Mucosa of gallbladder (tissue), 1 donor: Measurements from ENCODE around the gene SENP6. TPM values are rescaled to one million over a fixed set of nuclear protein-coding genes. Genes with fewer than 3 reads are reported as not detected.
"Not testable (repeated sequence)": the region's sequence is repeated elsewhere in the genome, so short reads cannot be mapped to it uniquely, and the experiment has no call there.

Experiments
- DNase-seq: peaks from one replicate; pipeline ENCODE4 v3.0.0-alpha.2; 2020; ENCODE audit warnings: low spot score
- total RNA-seq: library from RNA; stranded (reverse); gene quantifications from one replicate; pipeline ENCODE4 v1.2.1, GENCODE V29; 2021
- donor health status: DM: no; HTN: no; CAD: no.

SENP6 gene
- total RNA-seq: 71.2 TPM

DNA sequence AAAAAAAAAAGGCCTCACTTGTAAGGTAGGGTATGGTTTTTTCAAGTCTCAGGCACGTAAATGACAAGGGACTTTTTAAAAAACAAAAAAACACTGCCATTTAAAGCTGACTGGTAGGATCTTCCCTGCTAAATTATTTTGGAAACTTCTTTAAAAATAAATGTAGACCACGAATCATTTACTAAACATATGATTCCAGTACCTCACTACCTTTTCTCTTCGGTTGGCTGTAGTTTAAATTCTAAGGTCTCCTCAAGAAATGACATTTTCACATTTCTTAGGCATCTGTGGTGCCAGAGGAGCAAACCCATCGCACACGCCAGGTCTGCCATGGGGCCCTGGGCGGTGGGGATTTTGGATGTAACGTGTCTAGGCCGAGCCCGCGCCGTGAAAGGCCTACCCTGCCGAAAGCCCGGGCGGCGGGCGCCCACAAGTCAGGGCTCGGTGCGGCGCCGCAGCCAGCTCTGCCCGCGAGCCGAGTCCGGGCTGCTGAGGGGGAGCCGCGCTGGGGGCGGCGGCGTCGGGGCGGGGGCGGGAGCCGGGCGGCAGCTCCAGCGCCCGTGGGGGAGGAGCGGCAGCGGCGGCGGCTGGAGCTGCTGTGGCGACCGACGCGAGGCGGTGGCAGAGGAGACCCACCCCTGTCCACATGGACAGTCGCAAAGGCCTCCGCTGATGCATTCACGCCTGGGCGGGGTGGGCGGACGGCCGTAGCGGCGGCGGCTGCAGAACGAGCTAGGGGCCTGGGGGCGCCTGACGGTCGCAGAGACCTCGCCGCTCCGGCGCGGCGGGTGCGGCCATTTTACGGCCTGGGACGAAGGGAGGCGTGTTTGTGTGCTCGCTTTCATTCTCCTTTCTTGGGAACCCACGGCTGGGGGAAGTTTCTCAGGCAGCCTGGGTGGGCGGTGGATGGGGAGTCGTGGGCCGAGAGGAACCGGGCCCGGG is at the start of gene SENP6:
Gene SENP6, plus strand, starts transcription at position 577 of the 942 bp plus-strand sequence. CDS start 645 bp downstream, outside the sequence.
- DNase-seq: peak; percentile 71

- DNase-seq: no peak
Observed at GRCh38 chr6:75556240-75556639, 45.4 kb upstream of the SENP6 start.

DNA sequence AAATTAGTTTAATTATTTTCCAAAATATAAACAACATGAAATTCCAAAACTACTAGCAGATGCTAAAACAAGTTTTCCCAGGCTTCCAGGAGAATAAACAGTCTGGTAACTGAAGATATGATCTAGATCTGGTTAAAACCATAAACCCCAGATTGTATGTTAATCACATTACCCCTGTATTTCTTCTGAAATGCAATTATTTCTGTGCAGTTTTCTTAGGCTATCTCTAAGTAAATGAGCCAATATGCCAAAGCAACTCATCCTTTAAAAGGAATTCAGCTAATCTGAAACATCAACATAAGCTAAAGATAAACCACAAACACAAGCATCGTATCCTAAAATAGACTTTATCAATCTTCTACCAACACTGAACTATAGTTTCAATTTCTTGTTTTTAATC is 44.6 kb upstream of the SENP6 start:
- DNase-seq: no peak

DNA sequence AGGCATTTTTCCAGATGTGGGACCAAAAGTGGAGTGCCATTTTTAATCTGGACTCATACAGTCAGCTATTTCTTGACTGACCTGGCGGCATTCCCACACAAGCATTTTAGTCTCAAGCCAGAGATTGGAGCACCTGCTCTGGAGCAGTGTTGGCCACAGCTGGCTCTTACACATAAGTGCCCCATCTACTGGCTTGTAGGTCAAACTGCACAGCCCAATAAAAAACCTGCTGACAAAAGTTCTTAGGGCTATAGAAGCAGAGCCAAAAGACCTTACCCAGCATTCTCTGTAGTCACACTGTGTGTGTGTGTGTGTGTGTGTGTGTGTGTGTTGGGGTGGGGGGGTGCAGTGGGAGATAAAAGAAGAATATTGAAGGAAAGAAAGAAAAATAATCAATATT is 38.6 kb upstream of the SENP6 start:
- no peak for DNase-seq

- no peak for DNase-seq
Observed at GRCh38 chr6:75566137-75566767, 35.4 kb upstream of the SENP6 start.

- no peak for DNase-seq
Observed at GRCh38 chr6:75568100-75568499, 33.6 kb upstream of the SENP6 start.

GRCh38 chr6:75568965-75569364 is 32.7 kb upstream of the SENP6 start:
- DNase-seq: no peak

- not testable (repeated sequence) for DNase-seq
Observed at GRCh38 chr6:75570671-75571070, 31.0 kb upstream of the SENP6 start.

DNA sequence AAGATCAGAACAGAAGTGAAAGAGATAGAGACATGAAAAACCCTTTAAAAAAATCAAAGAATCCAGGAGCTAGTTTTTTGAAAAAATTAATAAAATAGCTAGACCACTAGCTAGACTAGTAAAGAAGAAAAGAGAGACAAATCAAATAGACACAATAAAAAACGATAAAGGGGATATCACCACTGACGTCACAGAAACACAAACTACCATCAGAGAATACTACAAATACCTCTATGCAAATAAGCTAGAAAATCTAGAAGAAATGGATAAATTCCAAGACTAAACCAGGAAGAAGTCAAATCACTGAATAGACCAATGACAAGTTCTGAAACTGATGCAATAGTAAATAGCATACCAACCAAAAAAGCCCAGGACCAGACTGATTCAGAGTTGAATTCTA is 29.6 kb upstream of the SENP6 start:
- no peak for DNase-seq

GRCh38 chr6:75579951-75580350 is 21.7 kb upstream of the SENP6 start:
- no peak for DNase-seq

- no peak for DNase-seq
Observed at GRCh38 chr6:75581231-75581630, 20.4 kb upstream of the SENP6 start.

DNA sequence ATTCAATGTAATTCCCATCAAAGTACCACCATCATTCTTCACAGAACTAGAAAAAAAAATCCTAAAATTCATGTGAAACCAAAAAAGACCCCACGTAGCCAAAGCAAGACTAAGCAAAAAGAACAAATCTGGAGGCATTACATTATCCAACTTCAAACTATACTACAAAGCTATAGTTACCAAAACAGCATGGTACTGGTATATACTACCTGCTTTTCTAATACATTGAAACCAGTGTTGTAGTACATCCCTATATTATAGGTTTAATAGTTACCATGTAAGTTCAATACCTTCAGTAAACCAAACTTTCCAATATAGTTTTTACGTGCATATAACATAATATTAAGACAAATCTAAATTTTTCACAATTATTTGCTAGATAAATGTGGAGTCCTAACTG is 17.1 kb upstream of the SENP6 start:
- DNase-seq: not testable (repeated sequence)

DNA sequence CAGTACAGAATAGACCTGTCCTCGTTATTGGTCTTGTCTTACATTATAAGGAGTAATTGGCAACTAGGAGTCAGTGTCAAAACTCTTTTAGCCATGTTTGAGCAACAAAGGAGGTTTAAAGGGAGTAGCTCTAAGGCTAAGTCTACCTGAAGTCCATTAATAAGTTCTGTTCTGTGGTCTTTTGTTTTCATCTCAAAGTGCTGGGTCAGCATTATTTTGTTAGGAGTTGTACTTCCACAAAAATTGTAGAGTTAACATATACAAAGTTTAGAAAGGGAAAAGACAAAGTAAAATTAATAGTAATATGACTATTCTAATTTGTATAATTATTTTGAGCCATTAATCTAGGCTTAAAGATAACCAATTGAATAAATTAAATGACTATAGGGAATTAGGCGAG is 12.7 kb upstream of the SENP6 start:
- DNase-seq: no peak

- no peak for DNase-seq
Observed at GRCh38 chr6:75590370-75590769, 11.3 kb upstream of the SENP6 start.

DNA sequence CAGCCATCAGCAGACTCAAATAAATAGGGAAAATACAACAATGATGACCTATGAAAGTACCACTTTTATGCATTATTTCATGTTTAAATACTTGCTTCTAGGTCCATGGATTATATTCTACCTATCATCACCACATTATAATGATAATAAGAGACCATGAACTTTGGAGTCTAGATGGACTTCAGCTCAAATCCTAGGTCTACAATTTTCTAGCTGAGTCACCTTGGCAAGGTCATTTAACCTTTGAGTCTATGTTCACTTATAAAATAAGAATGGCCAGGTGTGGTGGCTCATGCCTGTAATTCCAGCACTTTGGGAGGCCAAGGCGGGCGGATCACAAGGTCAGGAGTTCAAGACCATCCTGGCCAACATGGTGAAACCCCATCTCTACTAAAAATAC is 5.3 kb upstream of the SENP6 start:
- DNase-seq: not testable (repeated sequence)

DNA sequence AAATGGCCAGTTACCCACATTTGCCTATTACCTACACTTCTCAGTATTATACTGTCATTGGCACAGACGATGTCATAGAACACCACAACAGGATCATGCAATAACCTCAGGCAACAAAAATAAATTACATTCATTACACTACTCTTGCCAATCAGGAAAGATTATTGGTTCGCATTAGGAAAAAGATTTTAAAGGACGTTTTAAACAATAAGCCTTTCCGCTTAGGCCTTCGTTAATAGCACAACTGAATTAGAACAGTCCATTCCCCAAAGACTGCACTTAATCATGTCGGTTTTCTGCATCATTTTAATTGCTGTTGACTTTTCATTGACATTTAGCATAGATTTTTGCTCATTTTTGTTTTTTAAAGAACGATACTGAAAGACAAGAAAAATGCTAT is 912 bp upstream of the SENP6 start:
- DNase-seq: no peak

- DNase-seq: peak; percentile 27
Observed at GRCh38 chr6:75602246-75603105, 796 bp downstream of the SENP6 start.

- DNase-seq: no peak
Observed at GRCh38 chr6:75603106-75603420, 1.4 kb downstream of the SENP6 start.

DNA sequence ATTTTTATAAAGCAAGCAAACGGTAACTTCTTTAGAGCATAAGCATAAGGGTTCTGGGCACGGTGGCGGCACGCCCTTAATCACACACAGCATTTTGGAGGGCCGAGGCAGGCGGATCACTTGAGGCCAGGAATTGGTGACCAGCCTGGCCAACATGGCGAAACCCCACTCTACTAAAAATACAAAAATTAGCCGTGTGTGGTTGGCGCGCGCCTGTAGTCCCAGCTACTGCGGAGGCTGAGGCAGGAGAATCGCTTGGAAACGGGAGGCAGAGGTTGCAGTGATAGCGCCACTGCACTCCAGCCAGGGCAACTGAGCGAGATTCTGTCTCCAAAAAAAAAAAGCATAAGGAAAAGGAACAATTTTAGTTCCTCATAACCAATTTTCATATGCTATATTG is 2.6 kb downstream of the SENP6 start:
- no peak for DNase-seq

DNA sequence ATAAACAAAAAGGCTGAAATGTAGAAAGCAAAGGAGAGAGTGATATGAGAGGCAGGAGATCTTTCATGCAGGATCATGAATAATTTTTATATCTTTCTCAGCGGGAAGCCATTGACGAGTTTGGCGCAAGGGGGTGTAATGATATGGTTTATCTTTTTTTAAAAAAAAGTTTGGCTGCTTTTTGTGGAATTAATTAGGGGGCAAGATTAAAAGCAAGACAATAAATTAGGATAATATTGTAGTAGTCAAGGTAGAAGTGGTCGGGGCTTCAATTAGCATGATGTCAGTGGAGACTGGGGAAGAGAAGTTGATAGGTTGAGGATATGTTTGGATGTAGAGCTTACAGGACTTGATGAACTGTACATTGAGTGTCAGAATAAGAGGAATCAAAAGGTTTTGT is 4.0 kb downstream of the SENP6 start:
- DNase-seq: no peak

DNA sequence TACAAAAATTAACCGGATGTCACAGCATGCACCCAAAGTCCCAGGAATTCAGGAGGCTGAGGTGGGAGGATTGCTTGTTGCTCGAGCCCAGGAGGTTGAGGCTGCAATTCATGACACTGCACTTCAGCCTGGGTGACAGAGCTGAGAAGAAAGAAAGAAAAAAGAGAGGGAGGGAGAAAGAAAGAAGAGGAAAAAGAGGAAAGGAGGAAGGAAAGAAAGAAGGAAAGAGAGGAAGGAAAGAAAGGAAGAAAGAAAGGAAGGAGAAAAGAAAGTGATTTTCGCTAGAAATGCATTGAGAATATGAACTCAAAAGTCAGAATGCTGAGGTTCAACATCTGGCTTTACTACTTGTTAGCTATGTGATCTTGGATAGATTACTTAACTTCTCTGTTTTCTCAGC is 6.6 kb downstream of the SENP6 start:
- no peak for DNase-seq

- no peak for DNase-seq
Observed at GRCh38 chr6:75608956-75609533, 7.4 kb downstream of the SENP6 start.
